ENCODE results near the gene OPCML. TPM values are rescaled to one million over a fixed set of nuclear protein-coding genes. Genes with fewer than 3 reads are reported as not detected.

The OPCML gene
- total RNA-seq, 4 donors from 2014 or later = 0.15 TPM; not detected in 3

DNA sequence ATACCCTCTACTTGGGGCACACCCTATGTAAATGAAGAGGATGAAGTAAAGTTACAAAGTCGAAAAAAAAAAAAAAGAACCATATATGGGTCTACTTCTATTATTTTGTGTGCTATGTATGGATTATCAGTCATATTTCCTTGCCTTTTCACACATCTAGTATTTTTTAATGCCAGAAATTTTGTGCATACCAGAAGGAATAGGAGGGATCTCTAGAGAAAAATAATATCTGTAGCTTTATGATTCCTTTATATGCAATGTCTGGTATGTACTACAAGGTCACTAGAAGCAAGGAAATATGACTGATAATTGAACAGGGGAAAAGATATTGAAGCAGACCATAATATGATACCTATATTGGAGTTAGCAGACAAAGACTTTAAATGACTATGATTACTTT is 713.4 kb downstream of the OPCML start:
- no peak for DNase-seq (ENCODE audit: low spot score in 2 of 2)
- Histone ChIP-seq H3K27ac (no peak overlapping the region), H3K36me3 (no peaks in the 10 kb centered on the region), H3K4me3 (no peak overlapping the region), H3K4me1 (no peaks in the 10 kb centered on the region), H3K27me3 (no peaks in the 10 kb centered on the region), H3K9me3 (no peaks in the 10 kb centered on the region)
- no peak for TF ChIP-seq POLR2A (IDR thresholded peaks at IDR 0.05)
- TF ChIP-seq, protein P1, sequence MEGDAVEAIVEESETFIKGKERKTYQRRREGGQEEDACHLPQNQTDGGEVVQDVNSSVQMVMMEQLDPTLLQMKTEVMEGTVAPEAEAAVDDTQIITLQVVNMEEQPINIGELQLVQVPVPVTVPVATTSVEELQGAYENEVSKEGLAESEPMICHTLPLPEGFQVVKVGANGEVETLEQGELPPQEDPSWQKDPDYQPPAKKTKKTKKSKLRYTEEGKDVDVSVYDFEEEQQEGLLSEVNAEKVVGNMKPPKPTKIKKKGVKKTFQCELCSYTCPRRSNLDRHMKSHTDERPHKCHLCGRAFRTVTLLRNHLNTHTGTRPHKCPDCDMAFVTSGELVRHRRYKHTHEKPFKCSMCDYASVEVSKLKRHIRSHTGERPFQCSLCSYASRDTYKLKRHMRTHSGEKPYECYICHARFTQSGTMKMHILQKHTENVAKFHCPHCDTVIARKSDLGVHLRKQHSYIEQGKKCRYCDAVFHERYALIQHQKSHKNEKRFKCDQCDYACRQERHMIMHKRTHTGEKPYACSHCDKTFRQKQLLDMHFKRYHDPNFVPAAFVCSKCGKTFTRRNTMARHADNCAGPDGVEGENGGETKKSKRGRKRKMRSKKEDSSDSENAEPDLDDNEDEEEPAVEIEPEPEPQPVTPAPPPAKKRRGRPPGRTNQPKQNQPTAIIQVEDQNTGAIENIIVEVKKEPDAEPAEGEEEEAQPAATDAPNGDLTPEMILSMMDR (IDR thresholded peaks at IDR 0.05) = no peak
- TF ChIP-seq EP300 (IDR thresholded peaks at IDR 0.05) = no peak
- no peak for TF ChIP-seq POLR2AphosphoS5 (IDR thresholded peaks at IDR 0.05)
- 70% methylated on average over 1 of the region's 1 CpG for WGBS

DNA sequence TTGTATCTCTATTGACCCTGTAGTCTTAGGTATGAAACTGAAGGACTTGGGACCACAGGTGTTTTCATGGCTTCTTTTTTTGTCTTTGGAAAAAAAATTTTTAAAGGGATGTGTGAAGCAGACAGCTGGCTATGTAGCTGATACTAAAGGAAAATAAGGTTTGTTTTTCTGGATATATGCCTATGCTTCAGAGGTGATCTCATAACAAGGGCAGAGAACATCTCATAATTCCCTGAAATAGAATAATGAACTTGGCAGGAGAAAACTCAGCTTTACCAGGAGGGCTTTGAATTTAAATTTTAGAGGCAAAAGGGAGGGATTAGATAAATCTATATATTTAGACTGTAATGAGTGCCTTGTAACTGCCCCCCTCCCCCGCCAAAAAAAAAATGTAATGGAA is 714.9 kb downstream of the OPCML start:
- TF ChIP-seq EP300 (IDR thresholded peaks at IDR 0.05) (no peak), POLR2AphosphoS5 (IDR thresholded peaks at IDR 0.05) (no peak), POLR2A (IDR thresholded peaks at IDR 0.05) (no peak)
- TF ChIP-seq, protein P1 (IDR thresholded peaks at IDR 0.05) = no peak
- WGBS = 93% methylated on average over 1 of the region's 1 CpG
- no peak overlapping the region for H3K27ac ChIP-seq

DNA sequence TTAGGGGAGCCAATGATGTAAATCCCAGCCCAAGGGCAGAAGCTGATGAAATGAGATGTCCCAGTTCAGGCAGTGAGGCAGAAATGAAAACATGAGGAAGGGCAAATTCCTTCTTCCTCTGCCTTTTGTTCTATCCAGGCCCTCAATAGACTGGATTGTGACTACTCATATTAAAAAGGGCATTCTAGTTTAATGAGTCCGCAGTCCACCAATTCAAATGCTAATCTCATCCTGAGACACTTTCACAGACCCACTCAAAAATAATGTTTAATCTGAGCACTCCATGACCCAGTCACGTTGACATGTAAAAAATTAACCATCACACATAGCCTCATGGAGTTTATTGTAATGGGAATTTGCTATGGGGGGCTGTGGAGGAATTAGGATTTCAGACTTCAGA is 717.9 kb downstream of the OPCML start:
- H3K36me3 ChIP-seq = no peaks in the 10 kb centered on the region
- H3K4me1 ChIP-seq = no peaks in the 10 kb centered on the region
- H3K27me3 ChIP-seq = no peaks in the 10 kb centered on the region
- WGBS = 81% methylated on average over 2 of the region's 2 CpGs
- TF ChIP-seq, protein P1 (IDR thresholded peaks at IDR 0.05) = no peak
- TF ChIP-seq POLR2A (IDR thresholded peaks at IDR 0.05) (no peak), EP300 (IDR thresholded peaks at IDR 0.05) (no peak), POLR2AphosphoS5 (IDR thresholded peaks at IDR 0.05) (no peak)
- no peaks in the 10 kb centered on the region for H3K9me3 ChIP-seq
- no peak overlapping the region for H3K4me3 ChIP-seq
- DNase-seq (ENCODE audit: low spot score in 2 of 2) = no peak
- no peak overlapping the region for H3K27ac ChIP-seq

More for the DNA sequence above, 714.9 kb downstream of the OPCML start:
- Histone ChIP-seq H3K9me3 (no peaks in the 10 kb centered on the region), H3K27me3 (no peaks in the 10 kb centered on the region), H3K4me3 (no peak overlapping the region), H3K36me3 (no peaks in the 10 kb centered on the region), H3K4me1 (no peaks in the 10 kb centered on the region)
- no peak for DNase-seq (ENCODE audit: low spot score in 2 of 2)

DNA sequence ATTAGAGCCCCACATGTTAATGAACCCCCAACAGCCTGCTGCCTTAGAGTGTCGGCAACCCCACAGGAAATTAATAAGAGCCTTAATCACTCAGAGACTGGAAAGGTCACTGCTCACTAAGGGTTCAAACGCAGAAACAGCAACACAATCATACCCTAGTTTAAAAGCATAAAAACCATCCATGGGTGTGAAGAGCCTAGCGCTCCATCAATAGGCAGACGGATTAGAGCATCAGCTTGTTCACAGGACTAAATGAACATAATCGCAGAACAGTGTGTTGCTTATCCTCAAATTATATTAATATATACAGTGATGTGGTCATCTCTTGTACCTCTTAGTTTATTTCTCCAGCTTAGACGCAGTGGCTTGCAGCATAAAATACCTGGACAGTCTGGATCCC is 720.7 kb downstream of the OPCML start:
- Histone ChIP-seq H3K36me3 (no peaks in the 10 kb centered on the region), H3K4me3 (no peak overlapping the region), H3K9me3 (no peaks in the 10 kb centered on the region), H3K4me1 (no peaks in the 10 kb centered on the region), H3K27me3 (no peaks in the 10 kb centered on the region), H3K27ac (no peak overlapping the region)
- no peak for DNase-seq (ENCODE audit: low spot score in 2 of 2)
- WGBS = 96% methylated on average over 6 of the region's 6 CpGs
- TF ChIP-seq POLR2AphosphoS5 (IDR thresholded peaks at IDR 0.05) (no peak), EP300 (IDR thresholded peaks at IDR 0.05) (no peak), POLR2A (IDR thresholded peaks at IDR 0.05) (no peak)
- TF ChIP-seq, protein P1 (IDR thresholded peaks at IDR 0.05) = no peak

DNA sequence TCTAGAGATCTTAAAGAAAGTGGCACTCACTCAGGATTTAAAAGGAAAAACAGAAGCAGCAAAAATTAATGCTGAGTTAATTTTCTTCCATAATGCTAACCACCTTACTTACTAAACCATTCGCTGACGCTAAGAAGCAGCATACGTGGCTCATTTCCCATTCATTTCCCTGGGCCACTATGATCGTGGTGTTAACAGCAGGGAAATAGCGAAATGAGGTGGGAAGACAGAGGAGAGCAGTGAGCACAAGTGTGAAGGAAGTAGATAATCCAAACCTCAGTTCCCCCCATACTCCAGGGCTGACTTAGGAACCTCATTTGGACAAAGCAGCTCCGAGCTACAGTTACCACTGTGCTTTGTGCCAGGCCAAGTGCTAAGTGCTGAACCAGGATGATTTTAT is 723.2 kb downstream of the OPCML start:
- no peaks in the 10 kb centered on the region for H3K4me1 ChIP-seq
- no peaks in the 10 kb centered on the region for H3K9me3 ChIP-seq
- DNase-seq (ENCODE audit: low spot score in 2 of 2) = no peak
- TF ChIP-seq EP300 (IDR thresholded peaks at IDR 0.05) (no peak), POLR2AphosphoS5 (IDR thresholded peaks at IDR 0.05) (no peak), POLR2A (IDR thresholded peaks at IDR 0.05) (no peak)
- TF ChIP-seq, protein P1 (IDR thresholded peaks at IDR 0.05) = no peak
- 75% methylated on average over 6 of the region's 6 CpGs for WGBS
- H3K36me3 ChIP-seq = no peaks in the 10 kb centered on the region
- H3K27ac ChIP-seq = no peak overlapping the region
- H3K27me3 ChIP-seq = no peaks in the 10 kb centered on the region
- no peak overlapping the region for H3K4me3 ChIP-seq

Data from suprapubic skin (tissue), 4 donors.